Loucy (cell line): ENCODE results near the gene IL10RA.

Experiments
- H2AFZ ChIP-seq: fragments of 200-600 bp; sonication (generic); 2 replicates; pipeline ENCODE4 v1.6.0; 2016; ENCODE audit warnings: antibody characterized with exemption, mild to moderate bottlenecking, low read length, moderate library complexity
- H3F3A ChIP-seq: fragments of 200-600 bp; 2 replicates; pipeline ENCODE4 v1.6.0; 2016; ENCODE audit warnings: antibody characterized with exemption, low read depth, mild to moderate bottlenecking
- H3K27me3 ChIP-seq: fragments of 200-600 bp; sonication (generic); 2 replicates; pipeline ENCODE4 v1.6.1; 2014; ENCODE audit warnings: low read length, mild to moderate bottlenecking; ENCODE audit not compliant: insufficient read depth, poor library complexity, severe bottlenecking
- H3K36me3 ChIP-seq: fragments of 200-600 bp; sonication (generic); 2 replicates; pipeline ENCODE4 v1.6.1; 2016; ENCODE audit warnings: low read length; ENCODE audit not compliant: insufficient read depth
- H3K4me1 ChIP-seq: fragments of 200-600 bp; sonication (generic); 2 replicates; pipeline ENCODE4 v1.5.1; 2014; ENCODE audit warnings: low read length, mild to moderate bottlenecking; ENCODE audit not compliant: insufficient read depth, poor library complexity, severe bottlenecking
- H3K4me2 ChIP-seq: fragments of 200-600 bp; sonication (generic); 2 replicates; pipeline ENCODE4 v1.6.0; 2014; ENCODE audit warnings: antibody characterized with exemption, low read length, low read depth, mild to moderate bottlenecking; ENCODE audit not compliant: poor library complexity, severe bottlenecking
- H3K4me3 ChIP-seq: fragments of 200-600 bp; sonication (generic); 2 replicates; pipeline ENCODE4 v1.5.1; 2014; ENCODE audit warnings: low read length, mild to moderate bottlenecking, mixed read lengths; ENCODE audit not compliant: poor library complexity, severe bottlenecking
- H3K79me2 ChIP-seq: fragments of 200-600 bp; sonication (generic); 2 replicates; pipeline ENCODE4 v1.6.1; 2014; ENCODE audit warnings: low read length; ENCODE audit not compliant: insufficient read depth
- H3K9ac ChIP-seq: fragments of 200-600 bp; sonication (generic); 2 replicates; pipeline ENCODE4 v1.6.0; 2014; ENCODE audit warnings: mild to moderate bottlenecking, low read depth, low read length, moderate library complexity; ENCODE audit not compliant: poor library complexity, severe bottlenecking
- H3K9me2 ChIP-seq: fragments of 200-600 bp; sonication (generic); replicated peaks from 2 replicates; pipeline ENCODE4 v1.6.1; 2016; ENCODE audit warnings: low read depth, low read length, mixed read lengths
- H3K9me3 ChIP-seq: fragments of 200-600 bp; sonication (generic); 2 replicates; pipeline ENCODE4 v1.6.1; 2014; ENCODE audit warnings: mild to moderate bottlenecking, antibody characterized with exemption, low read length, low read depth; ENCODE audit not compliant: insufficient read depth
- H4K20me1 ChIP-seq: fragments of 200-600 bp; sonication (generic); 2 replicates; pipeline ENCODE4 v1.6.0; 2014; ENCODE audit warnings: antibody characterized with exemption, low read length, mild to moderate bottlenecking; ENCODE audit not compliant: insufficient read depth, poor library complexity, severe bottlenecking
- EZH2phosphoT487 ChIP-seq: fragments of 200-600 bp; IDR thresholded peaks from 2 replicates; pipeline ENCODE4 v1.6.1; 2018; ENCODE audit warnings: antibody characterized with exemption, mild to moderate bottlenecking, moderate library complexity, borderline replicate concordance
- TF ChIP-seq, protein P1 (sequence below): fragments of 200-600 bp; sonication (generic); conservative IDR thresholded peaks from 2 replicates; pipeline ENCODE4 v1.5.1; 2014; ENCODE audit warnings: mild to moderate bottlenecking, antibody characterized with exemption, low read length

The IL10RA gene

DNA sequence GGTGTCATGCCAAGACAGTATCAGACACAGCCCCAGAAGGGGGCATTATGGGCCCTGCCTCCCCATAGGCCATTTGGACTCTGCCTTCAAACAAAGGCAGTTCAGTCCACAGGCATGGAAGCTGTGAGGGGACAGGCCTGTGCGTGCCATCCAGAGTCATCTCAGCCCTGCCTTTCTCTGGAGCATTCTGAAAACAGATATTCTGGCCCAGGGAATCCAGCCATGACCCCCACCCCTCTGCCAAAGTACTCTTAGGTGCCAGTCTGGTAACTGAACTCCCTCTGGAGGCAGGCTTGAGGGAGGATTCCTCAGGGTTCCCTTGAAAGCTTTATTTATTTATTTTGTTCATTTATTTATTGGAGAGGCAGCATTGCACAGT is 14.6 kb downstream of the IL10RA start:
- Histone ChIP-seq H3K27me3 (no peaks in the 10 kb centered on the region), H3F3A (no peaks in the 10 kb centered on the region), H3K4me1 (peaks cover 19% of the 10 kb centered on the region), H3K9me2 (no peaks in the 10 kb centered on the region), H3K4me3 (no peak overlapping the region), H3K9me3 (no peaks in the 10 kb centered on the region), H2AFZ (no peak overlapping the region), H3K36me3 (no peaks in the 10 kb centered on the region), H3K79me2 (no peaks in the 10 kb centered on the region), H3K4me2 (no peak overlapping the region), H4K20me1 (no peaks in the 10 kb centered on the region), H3K9ac (no peak overlapping the region)
- no peak for TF ChIP-seq EZH2phosphoT487
- TF ChIP-seq, protein P1, sequence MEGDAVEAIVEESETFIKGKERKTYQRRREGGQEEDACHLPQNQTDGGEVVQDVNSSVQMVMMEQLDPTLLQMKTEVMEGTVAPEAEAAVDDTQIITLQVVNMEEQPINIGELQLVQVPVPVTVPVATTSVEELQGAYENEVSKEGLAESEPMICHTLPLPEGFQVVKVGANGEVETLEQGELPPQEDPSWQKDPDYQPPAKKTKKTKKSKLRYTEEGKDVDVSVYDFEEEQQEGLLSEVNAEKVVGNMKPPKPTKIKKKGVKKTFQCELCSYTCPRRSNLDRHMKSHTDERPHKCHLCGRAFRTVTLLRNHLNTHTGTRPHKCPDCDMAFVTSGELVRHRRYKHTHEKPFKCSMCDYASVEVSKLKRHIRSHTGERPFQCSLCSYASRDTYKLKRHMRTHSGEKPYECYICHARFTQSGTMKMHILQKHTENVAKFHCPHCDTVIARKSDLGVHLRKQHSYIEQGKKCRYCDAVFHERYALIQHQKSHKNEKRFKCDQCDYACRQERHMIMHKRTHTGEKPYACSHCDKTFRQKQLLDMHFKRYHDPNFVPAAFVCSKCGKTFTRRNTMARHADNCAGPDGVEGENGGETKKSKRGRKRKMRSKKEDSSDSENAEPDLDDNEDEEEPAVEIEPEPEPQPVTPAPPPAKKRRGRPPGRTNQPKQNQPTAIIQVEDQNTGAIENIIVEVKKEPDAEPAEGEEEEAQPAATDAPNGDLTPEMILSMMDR, result no peak

DNA sequence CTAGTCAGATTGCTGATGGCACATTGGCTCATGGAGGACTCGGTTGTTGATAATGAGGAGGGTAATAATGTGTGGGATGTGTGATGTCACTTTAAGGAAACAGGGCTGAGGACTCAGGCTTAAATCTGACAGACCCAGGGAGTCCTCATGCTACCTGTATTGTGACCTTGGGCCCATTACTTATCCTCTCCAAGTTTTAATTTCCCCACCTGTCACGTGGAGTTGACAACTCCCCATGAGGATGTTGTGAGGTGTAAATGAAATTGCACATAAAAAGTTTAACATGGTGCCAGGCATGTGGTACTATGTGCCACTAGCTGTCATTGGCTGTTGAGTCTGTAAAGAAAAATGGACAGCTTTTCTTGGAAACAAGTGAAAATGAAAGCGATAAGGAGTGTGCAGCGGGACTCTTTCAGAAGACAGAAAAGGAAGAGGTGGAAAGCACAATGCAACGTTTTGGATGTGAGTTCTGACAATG is 15.3 kb downstream of the IL10RA start:
- Histone ChIP-seq H4K20me1 (no peaks in the 10 kb centered on the region), H3K36me3 (no peaks in the 10 kb centered on the region), H3K27me3 (no peaks in the 10 kb centered on the region), H3K9me2 (no peaks in the 10 kb centered on the region), H3K4me2 (no peak overlapping the region), H3K79me2 (no peaks in the 10 kb centered on the region), H3K4me3 (no peak overlapping the region), H3K9ac (no peak overlapping the region), H2AFZ (no peak overlapping the region), H3K9me3 (no peaks in the 10 kb centered on the region), H3F3A (no peaks in the 10 kb centered on the region), H3K4me1 (peaks cover 19% of the 10 kb centered on the region)
- TF ChIP-seq EZH2phosphoT487, result no peak
- TF ChIP-seq, protein P1, result no peak

DNA sequence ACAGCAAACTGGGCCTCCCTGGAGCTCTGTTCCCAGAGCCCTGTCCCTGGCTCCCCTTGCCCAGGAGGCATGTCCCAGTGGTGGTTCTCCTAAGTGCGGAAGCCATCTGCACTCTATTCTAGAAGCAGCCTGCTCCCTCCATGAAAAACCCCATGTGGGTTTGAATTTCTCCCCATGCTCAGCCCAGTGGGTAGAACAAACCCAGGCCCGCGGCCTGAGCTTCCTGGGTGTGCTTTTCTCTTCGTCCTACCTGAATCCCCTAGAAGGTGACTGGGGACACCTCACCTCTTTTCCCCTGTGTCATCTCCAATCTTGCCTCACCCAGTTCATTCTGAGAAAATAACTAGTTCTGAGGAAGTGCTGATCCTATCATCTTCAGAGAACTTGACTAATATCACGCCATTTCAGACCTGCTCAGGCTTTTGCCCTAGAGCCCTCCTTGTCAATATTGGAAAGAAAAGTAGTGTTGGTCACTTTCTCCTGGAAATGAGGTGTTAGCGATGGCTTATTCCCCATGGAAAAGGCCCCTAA is 15.9 kb downstream of the IL10RA start:
- Histone ChIP-seq H3K4me3 (no peak overlapping the region), H3K9me2 (no peaks in the 10 kb centered on the region), H3K9ac (no peak overlapping the region), H3K36me3 (no peaks in the 10 kb centered on the region), H3K4me1 (peaks cover 19% of the 10 kb centered on the region), H2AFZ (no peak overlapping the region), H4K20me1 (no peaks in the 10 kb centered on the region), H3K79me2 (no peaks in the 10 kb centered on the region), H3K9me3 (no peaks in the 10 kb centered on the region), H3F3A (no peaks in the 10 kb centered on the region), H3K27me3 (no peaks in the 10 kb centered on the region), H3K4me2 (no peak overlapping the region)
- no peak for TF ChIP-seq EZH2phosphoT487
- TF ChIP-seq, protein P1, result no peak
